Measurements from ENCODE around the gene ZNF784. TPM values are rescaled to one million over a fixed set of nuclear protein-coding genes. Genes with fewer than 3 reads are reported as not detected.

The ZNF784 gene
- total and polyA plus RNA-seq, 9 of the 15 experiments (the other 6 are each of a cell fraction or from before 2014, with no cell fraction given): 0.14 to 6.1 (median 2.1) TPM

DNA sequence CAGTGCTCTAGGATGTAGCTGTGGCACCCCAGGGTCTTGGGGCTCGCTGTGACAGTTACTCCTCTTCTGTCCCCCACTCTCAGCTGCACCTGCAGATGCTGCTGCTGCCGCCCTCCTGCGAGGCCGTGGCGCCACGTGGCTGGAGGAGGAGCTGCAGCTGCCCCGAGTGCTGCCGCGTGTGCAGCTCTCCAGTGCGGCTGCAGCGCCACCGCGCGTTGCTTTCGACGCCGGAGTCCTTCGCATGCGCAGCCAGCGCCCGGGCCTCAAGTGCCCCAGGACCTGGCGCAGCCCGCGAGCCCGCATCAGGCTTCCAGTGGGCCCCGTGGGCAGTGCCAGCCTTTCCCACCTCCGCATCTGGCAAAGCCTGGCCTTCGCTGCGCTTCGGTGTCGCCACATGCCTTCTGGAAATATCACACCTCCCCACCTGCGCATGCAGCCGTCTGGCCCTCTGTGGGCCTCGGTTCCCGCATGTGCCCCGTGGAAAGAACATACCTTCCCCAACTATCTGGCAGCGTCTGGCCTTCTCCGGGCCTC is 15.7 kb upstream of the ZNF784 start (continued):
- TF ChIP-seq ZBTB9 (CRISPR knock-in tag; IDR thresholded peaks at IDR 0.05): peak; percentile 87
- TF ChIP-seq CAMTA2 (CRISPR knock-in tag; conservative IDR thresholded peaks at IDR 0.05): no peak
- no peak for TF ChIP-seq ZNF512 (tag; IDR thresholded peaks at IDR 0.05)
- TF ChIP-seq HLTF (IDR thresholded peaks at IDR 0.05): no peak
- TF ChIP-seq ZNF584 (CRISPR knock-in tag; IDR thresholded peaks at IDR 0.05; ENCODE audit: low read depth): no peak
- TF ChIP-seq CCAR2 (IDR thresholded peaks at IDR 0.05; ENCODE audit: low read depth, low read length): no peak
- no peak for TF ChIP-seq NCOA6 (IDR thresholded peaks at IDR 0.05)
- peak; percentile 84 to 88 for TF ChIP-seq NRF1 (conservative IDR thresholded peaks at IDR 0.05 in 1 of 2, IDR thresholded peaks at IDR 0.05 in 1 of 2)
- no peak for TF ChIP-seq CREBBP (IDR thresholded peaks at IDR 0.05; ENCODE audit: low read depth, low read length)
- peak in 1 of 2 experiments; percentile 36; a peak in 1 of 4 replicates for TF ChIP-seq SIN3A (IDR thresholded peaks at IDR 0.05; ENCODE audit: borderline replicate concordance in 2 of 2, control insufficient read depth in 1 of 2, low read depth in 2 of 2, low read length in 2 of 2)
- TF ChIP-seq, protein P1, sequence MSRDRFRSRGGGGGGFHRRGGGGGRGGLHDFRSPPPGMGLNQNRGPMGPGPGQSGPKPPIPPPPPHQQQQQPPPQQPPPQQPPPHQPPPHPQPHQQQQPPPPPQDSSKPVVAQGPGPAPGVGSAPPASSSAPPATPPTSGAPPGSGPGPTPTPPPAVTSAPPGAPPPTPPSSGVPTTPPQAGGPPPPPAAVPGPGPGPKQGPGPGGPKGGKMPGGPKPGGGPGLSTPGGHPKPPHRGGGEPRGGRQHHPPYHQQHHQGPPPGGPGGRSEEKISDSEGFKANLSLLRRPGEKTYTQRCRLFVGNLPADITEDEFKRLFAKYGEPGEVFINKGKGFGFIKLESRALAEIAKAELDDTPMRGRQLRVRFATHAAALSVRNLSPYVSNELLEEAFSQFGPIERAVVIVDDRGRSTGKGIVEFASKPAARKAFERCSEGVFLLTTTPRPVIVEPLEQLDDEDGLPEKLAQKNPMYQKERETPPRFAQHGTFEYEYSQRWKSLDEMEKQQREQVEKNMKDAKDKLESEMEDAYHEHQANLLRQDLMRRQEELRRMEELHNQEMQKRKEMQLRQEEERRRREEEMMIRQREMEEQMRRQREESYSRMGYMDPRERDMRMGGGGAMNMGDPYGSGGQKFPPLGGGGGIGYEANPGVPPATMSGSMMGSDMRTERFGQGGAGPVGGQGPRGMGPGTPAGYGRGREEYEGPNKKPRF (IDR thresholded peaks at IDR 0.05; ENCODE audit: low read depth, low read length): no peak
- TF ChIP-seq ZNF316 (IDR thresholded peaks at IDR 0.05): no peak
- TF ChIP-seq, protein P2, sequence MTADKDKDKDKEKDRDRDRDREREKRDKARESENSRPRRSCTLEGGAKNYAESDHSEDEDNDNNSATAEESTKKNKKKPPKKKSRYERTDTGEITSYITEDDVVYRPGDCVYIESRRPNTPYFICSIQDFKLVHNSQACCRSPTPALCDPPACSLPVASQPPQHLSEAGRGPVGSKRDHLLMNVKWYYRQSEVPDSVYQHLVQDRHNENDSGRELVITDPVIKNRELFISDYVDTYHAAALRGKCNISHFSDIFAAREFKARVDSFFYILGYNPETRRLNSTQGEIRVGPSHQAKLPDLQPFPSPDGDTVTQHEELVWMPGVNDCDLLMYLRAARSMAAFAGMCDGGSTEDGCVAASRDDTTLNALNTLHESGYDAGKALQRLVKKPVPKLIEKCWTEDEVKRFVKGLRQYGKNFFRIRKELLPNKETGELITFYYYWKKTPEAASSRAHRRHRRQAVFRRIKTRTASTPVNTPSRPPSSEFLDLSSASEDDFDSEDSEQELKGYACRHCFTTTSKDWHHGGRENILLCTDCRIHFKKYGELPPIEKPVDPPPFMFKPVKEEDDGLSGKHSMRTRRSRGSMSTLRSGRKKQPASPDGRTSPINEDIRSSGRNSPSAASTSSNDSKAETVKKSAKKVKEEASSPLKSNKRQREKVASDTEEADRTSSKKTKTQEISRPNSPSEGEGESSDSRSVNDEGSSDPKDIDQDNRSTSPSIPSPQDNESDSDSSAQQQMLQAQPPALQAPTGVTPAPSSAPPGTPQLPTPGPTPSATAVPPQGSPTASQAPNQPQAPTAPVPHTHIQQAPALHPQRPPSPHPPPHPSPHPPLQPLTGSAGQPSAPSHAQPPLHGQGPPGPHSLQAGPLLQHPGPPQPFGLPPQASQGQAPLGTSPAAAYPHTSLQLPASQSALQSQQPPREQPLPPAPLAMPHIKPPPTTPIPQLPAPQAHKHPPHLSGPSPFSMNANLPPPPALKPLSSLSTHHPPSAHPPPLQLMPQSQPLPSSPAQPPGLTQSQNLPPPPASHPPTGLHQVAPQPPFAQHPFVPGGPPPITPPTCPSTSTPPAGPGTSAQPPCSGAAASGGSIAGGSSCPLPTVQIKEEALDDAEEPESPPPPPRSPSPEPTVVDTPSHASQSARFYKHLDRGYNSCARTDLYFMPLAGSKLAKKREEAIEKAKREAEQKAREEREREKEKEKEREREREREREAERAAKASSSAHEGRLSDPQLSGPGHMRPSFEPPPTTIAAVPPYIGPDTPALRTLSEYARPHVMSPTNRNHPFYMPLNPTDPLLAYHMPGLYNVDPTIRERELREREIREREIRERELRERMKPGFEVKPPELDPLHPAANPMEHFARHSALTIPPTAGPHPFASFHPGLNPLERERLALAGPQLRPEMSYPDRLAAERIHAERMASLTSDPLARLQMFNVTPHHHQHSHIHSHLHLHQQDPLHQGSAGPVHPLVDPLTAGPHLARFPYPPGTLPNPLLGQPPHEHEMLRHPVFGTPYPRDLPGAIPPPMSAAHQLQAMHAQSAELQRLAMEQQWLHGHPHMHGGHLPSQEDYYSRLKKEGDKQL (CRISPR knock-in tag; IDR thresholded peaks at IDR 0.05; ENCODE audit: borderline replicate concordance): peak; percentile 99
- TF ChIP-seq, protein P3, sequence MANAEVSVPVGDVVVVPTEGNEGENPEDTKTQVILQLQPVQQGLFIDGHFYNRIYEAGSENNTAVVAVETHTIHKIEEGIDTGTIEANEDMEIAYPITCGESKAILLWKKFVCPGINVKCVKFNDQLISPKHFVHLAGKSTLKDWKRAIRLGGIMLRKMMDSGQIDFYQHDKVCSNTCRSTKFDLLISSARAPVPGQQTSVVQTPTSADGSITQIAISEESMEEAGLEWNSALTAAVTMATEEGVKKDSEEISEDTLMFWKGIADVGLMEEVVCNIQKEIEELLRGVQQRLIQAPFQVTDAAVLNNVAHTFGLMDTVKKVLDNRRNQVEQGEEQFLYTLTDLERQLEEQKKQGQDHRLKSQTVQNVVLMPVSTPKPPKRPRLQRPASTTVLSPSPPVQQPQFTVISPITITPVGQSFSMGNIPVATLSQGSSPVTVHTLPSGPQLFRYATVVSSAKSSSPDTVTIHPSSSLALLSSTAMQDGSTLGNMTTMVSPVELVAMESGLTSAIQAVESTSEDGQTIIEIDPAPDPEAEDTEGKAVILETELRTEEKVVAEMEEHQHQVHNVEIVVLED (CRISPR knock-in tag; IDR thresholded peaks at IDR 0.05): 0 out of 2 replicates have a peak, but pooled peaks have one; percentile 22

Measured in K562 (cell line).